Measurements from ENCODE around the gene RNASEH2A. TPM values are rescaled to one million over a fixed set of nuclear protein-coding genes. Genes with fewer than 3 reads are reported as not detected.

RNASEH2A gene
- 40.0 to 50.4 TPM (median 46.5 TPM) in 5 replicates for total RNA-seq (2022; extraction: Qiagen RNA extraction)

DNA sequence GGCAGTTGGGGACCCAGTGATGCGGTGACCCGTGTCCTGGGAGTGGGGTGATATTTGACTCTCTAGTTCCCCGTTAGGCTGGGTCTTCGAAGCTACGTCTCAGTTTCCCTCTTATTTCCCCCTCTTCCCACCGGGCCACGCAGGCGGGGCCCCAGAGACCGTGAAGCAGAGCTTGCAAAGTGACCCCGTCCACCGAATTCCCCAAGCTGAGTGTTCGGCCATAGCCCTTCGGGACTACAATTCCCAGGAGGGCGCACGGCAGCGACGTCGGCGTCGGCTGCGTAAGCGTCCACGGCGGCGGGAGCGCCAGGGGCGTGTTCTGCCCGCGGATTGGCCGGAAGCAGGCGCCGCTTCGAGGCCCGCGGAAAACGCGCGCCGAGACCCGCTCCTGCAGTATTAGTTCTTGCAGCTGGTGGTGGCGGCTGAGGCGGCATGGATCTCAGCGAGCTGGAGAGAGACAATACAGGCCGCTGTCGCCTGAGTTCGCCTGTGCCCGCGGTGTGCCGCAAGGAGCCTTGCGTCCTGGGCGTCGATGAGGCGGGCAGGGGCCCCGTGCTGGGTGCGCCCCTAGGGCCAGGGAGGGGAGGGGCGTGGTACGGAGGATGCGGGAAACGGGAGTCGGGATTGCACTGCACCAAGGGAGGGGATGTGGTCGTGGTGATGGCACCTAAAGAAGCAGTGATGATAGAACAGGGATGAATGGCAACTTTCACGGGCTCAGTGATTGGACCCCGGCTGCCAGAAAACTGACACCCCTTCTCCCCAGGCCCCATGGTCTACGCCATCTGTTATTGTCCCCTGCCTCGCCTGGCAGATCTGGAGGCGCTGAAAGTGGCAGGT, at the start of gene RNASEH2A:
RNASEH2A (plus strand) TSS at position 343 of the 840 bp plus-strand sequence; CDS start at position 433, 90 bp downstream.

DNA sequence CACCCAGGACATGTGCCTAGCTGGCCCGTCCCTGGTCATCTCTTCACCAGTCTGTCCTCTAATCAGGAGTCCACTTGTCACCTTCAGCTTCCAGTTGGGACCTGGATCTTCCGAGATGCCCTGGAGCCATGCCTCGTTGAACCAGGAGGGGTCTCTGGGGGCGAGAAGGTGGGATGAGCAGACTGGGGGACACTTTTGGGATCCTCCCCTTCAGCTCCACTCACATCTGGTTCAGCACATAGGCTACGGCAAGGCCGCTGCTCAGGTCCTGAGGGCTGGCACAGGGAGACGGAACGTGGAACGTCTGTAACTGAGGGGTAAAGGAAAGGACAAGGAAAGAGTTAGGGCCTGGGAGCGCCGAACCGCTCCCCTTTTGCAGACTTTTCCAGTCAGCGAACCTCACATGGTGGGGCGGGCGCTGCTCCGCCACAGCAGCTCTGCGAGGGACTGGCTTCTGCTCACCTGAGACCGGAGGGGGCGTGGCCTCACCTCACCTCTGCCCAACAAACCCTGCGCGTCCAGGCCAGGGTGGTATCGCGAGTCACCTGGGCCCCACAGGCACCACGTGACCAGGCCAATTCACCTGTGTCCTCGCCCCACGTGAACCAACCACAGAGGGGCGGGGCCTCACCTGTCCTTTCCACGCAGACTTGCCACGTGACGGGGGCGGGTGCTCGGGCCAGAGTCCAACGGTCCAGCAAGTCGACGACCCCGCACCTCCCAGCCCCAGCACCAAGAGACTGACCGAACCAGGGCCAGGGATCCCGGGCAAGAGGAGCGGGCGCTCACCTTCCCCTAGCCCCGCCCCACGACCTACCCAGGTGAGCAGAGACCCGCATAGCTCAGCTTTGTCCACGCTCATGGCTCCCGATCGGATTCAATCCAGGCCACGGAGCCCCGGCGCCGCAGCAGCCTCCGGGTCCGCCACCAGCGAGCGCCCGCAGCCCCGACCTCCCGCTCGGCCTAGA, 31.5 kb upstream of the RNASEH2A start, which contains the start of gene HOOK2:
HOOK2 (minus strand) TSS at position 965 of the 968 bp plus-strand sequence; CDS start at position 862, 103 bp downstream.

DNA sequence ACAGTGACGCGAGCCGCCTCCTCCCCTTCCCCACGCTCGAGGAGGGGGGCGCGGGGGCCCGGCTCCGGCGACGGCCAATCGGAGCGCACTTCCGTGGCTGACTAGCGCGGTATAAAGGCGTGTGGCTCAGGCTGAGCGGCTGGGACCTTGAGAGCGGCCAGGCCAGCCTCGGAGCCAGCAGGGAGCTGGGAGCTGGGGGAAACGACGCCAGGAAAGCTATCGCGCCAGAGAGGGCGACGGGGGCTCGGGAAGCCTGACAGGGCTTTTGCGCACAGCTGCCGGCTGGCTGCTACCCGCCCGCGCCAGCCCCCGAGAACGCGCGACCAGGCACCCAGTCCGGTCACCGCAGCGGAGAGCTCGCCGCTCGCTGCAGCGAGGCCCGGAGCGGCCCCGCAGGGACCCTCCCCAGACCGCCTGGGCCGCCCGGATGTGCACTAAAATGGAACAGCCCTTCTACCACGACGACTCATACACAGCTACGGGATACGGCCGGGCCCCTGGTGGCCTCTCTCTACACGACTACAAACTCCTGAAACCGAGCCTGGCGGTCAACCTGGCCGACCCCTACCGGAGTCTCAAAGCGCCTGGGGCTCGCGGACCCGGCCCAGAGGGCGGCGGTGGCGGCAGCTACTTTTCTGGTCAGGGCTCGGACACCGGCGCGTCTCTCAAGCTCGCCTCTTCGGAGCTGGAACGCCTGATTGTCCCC, 14.9 kb upstream of the RNASEH2A start, which contains the start of gene JUNB:
JUNB (plus strand) TSS at position 142 of the 706 bp plus-strand sequence; CDS start at position 428, 286 bp downstream.

DNA sequence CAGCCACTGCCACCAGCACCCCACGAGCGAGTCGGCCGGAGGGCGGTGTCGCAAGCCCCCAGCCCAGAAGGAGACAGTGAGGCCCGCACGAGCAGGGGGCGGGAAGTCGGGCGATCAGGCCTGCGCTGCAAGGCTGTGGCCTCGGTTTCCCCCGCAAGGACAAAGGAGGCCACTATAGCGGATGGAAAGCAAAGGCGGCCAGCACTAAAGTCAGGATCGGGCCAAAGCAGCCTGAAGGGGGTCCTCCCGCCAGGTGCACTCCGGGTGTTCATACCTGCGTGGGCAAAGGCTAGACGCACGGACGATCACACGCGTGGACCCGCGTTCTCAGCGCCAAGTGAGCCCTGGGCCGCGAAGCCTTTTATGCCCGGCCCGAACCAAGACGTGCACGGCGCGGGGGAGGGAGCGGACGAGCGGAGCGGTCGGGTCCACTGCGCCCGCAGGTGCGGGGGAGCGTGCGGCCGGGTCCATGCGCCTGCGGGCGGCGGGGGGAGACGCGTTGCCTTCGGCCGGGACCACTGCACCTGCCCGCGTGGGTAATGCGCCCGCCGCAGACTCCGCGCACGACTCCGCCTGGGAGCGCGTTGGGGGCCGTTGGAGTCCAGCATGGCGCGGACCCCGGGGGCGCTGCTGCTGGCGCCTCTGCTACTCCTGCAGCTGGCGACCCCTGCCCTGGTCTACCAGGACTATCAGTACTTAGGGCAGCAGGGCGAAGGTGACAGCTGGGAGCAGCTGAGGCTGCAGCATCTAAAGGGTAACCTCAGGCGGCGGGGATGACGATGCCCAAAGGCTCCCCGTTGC, 4.7 kb upstream of the RNASEH2A start, which contains the start of the genes PRDX2 and THSD8:
PRDX2 (minus strand) TSS at position 335 of the 801 bp plus-strand sequence. CDS start 539 bp downstream, outside the sequence.
THSD8 (plus strand) TSS at position 604 of the 801 bp plus-strand sequence; CDS start at position 607, 3 bp downstream.

DNA sequence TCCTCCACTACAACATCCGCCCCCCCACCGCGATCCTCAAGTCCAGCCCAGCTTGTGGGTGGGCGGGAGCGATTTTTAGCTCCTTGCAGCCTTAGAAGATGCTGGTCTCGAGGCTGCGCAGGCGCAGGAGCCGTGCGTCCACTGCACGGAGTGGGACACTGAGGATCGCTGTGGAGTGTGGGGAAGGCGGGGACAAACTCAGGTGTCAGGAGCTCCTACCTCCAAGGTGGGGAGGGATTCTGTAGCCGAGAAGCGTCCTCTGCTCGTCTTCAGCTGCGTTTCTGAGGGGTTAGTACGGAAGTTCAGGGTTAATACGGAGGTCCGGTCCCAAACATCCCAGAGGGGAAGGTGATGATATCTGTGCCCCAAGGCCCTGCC, 28.2 kb downstream of the RNASEH2A start, which contains the start of gene RTBDN:
RTBDN (minus strand) TSS at position 14 of the 378 bp plus-strand sequence. CDS start 4,600 bp downstream, outside the sequence.

DNA sequence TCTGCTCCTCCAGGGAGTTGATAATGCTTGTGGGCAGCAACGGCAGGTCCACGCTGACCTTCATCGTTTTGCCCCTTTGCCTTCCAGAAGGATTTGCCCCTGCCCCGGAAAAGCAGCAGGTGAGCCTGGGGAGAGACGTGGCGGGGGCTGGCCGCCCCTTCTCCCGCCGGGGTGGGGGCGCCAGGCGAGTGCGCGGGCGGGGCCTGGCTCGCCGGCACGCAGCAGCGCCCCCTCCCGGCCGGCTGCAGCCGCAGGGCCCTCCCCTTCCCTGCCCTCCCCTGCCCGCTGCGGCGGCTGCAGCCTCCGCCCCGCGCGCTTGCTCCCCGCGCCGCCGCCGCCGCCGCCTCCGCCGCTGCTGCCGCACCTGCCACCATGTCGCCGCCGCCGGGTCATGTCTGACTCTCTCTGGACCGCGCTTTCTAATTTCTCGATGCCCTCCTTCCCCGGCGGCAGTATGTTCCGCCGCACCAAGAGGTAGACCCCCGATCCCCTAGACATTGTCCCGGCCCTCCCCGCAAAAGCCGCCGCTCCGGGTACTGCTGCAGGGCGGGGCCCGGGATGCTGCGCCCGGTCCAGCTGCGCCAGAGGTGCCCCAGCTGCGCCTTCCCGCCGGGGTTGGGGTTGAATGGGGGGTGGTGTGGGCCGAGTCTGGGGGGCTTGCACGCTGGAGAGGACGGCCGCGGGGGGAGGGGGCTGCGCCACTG, 31.9 kb downstream of the RNASEH2A start, which contains the start of gene MAST1:
MAST1 (plus strand) TSS at position 334 of the 704 bp plus-strand sequence; CDS start at position 392, 58 bp downstream.

Other genes starting within 250 kb of the RNASEH2A start
- gene ZNF490, start 195.8 kb upstream of the RNASEH2A start, total RNA-seq (2022; extraction: Qiagen RNA extraction) = 0.65 to 1.1 TPM (median 0.98 TPM) in 5 replicates
- gene ZNF791, start 195.7 kb upstream of the RNASEH2A start, total RNA-seq (2022; extraction: Qiagen RNA extraction) = 4.9 to 7.1 TPM (median 5.5 TPM) in 5 replicates
- 13.7 to 25.0 TPM (median 23.7 TPM) in 5 replicates for gene MAN2B1, start 139.8 kb upstream of the RNASEH2A start, total RNA-seq (2022; extraction: Qiagen RNA extraction)
- 8.3 to 9.7 TPM (median 9.3 TPM) in 5 replicates for gene WDR83, start 139.8 kb upstream of the RNASEH2A start, total RNA-seq (2022; extraction: Qiagen RNA extraction)
- gene DHPS, start 124.7 kb upstream of the RNASEH2A start, total RNA-seq (2022; extraction: Qiagen RNA extraction) = 36.5 to 47.0 TPM (median 44.5 TPM) in 5 replicates
- gene GNG14, start 118.6 kb upstream of the RNASEH2A start, total RNA-seq (2022; extraction: Qiagen RNA extraction) = not detected in 5 replicates
- 9.2 to 12.1 TPM (median 10.9 TPM) in 5 replicates for gene FBXW9, start 110.0 kb upstream of the RNASEH2A start, total RNA-seq (2022; extraction: Qiagen RNA extraction)
- 23.9 to 33.4 TPM (median 31.7 TPM) in 5 replicates for gene TNPO2, start 82.7 kb upstream of the RNASEH2A start, total RNA-seq (2022; extraction: Qiagen RNA extraction)
- gene TRIR, start 71.9 kb upstream of the RNASEH2A start, total RNA-seq (2022; extraction: Qiagen RNA extraction) = 165 to 236 TPM (median 222 TPM) in 5 replicates
- 77.5 to 102 TPM (median 93.7 TPM) in 5 replicates for gene GET3, start 69.1 kb upstream of the RNASEH2A start, total RNA-seq (2022; extraction: Qiagen RNA extraction)
- 2.1 to 4.3 TPM (median 3.0 TPM) in 5 replicates for gene BEST2, start 54.8 kb upstream of the RNASEH2A start, total RNA-seq (2022; extraction: Qiagen RNA extraction)
- gene HOOK2, start 31.0 kb upstream of the RNASEH2A start, total RNA-seq (2022; extraction: Qiagen RNA extraction) = 7.3 to 12.1 TPM (median 10.7 TPM) in 5 replicates
- 121 to 230 TPM (median 188 TPM) in 5 replicates for gene JUNB, start 15.1 kb upstream of the RNASEH2A start, total RNA-seq (2022; extraction: Qiagen RNA extraction)
- 0.26 to 0.73 TPM (median 0.53 TPM) in 5 replicates for gene PRDX2, start 4.8 kb upstream of the RNASEH2A start, total RNA-seq (2022; extraction: Qiagen RNA extraction)
- 3.8 to 12.3 TPM (median 7.3 TPM) in 4 of 5 replicates, not detected in the other for gene THSD8, start 4.5 kb upstream of the RNASEH2A start, total RNA-seq (2022; extraction: Qiagen RNA extraction)
- 0.18 to 0.35 TPM (median 0.26 TPM) in 4 of 5 replicates, not detected in the other for gene RTBDN, start 28.0 kb downstream of the RNASEH2A start, total RNA-seq (2022; extraction: Qiagen RNA extraction)
- 0.92 to 2.2 TPM (median 1.7 TPM) in 5 replicates for gene MAST1, start 31.9 kb downstream of the RNASEH2A start, total RNA-seq (2022; extraction: Qiagen RNA extraction)
- 24.6 to 30.2 TPM (median 28.0 TPM) in 5 replicates for gene DNASE2, start 74.9 kb downstream of the RNASEH2A start, total RNA-seq (2022; extraction: Qiagen RNA extraction)
- 0.11 TPM in 1 of 5 replicates, not detected in the others for gene KLF1, start 80.6 kb downstream of the RNASEH2A start, total RNA-seq (2022; extraction: Qiagen RNA extraction)
- gene GCDH, start 84.6 kb downstream of the RNASEH2A start, total RNA-seq (2022; extraction: Qiagen RNA extraction) = 8.4 to 9.6 TPM (median 8.5 TPM) in 5 replicates
- 0.16 to 0.58 TPM (median 0.38 TPM) in 5 replicates for gene SYCE2, start 112.7 kb downstream of the RNASEH2A start, total RNA-seq (2022; extraction: Qiagen RNA extraction)
- 55.7 to 78.4 TPM (median 73.9 TPM) in 5 replicates for gene FARSA, start 127.1 kb downstream of the RNASEH2A start, total RNA-seq (2022; extraction: Qiagen RNA extraction)
- gene CALR, start 132.0 kb downstream of the RNASEH2A start, total RNA-seq (2022; extraction: Qiagen RNA extraction) = 500 to 578 TPM (median 550 TPM) in 5 replicates
- 64.0 to 86.6 TPM (median 86.0 TPM) in 5 replicates for gene RAD23A, start 139.3 kb downstream of the RNASEH2A start, total RNA-seq (2022; extraction: Qiagen RNA extraction)
- 31.0 to 56.0 TPM (median 50.5 TPM) in 5 replicates for gene GADD45GIP1, start 150.6 kb downstream of the RNASEH2A start, total RNA-seq (2022; extraction: Qiagen RNA extraction)
- gene DAND5, start 163.0 kb downstream of the RNASEH2A start, total RNA-seq (2022; extraction: Qiagen RNA extraction) = 0.06 to 0.09 TPM (median 0.07 TPM) in 3 of 5 replicates, not detected in the others
- 3.0 to 4.6 TPM (median 4.5 TPM) in 5 replicates for gene NFIX, start 188.9 kb downstream of the RNASEH2A start, total RNA-seq (2022; extraction: Qiagen RNA extraction)